ENCODE measurements around the gene LRRC8C. TPM values are rescaled to one million over a fixed set of nuclear protein-coding genes. Genes with fewer than 3 reads are reported as not detected.

LRRC8C gene
- total RNA-seq, 1 donor from 2014 or later: 5.5 TPM

- H3K4me3 ChIP-seq (ENCODE audit: low read depth, low read length): no peak overlapping the region
- no peak for FAIRE-seq
- TF ChIP-seq, protein P1, sequence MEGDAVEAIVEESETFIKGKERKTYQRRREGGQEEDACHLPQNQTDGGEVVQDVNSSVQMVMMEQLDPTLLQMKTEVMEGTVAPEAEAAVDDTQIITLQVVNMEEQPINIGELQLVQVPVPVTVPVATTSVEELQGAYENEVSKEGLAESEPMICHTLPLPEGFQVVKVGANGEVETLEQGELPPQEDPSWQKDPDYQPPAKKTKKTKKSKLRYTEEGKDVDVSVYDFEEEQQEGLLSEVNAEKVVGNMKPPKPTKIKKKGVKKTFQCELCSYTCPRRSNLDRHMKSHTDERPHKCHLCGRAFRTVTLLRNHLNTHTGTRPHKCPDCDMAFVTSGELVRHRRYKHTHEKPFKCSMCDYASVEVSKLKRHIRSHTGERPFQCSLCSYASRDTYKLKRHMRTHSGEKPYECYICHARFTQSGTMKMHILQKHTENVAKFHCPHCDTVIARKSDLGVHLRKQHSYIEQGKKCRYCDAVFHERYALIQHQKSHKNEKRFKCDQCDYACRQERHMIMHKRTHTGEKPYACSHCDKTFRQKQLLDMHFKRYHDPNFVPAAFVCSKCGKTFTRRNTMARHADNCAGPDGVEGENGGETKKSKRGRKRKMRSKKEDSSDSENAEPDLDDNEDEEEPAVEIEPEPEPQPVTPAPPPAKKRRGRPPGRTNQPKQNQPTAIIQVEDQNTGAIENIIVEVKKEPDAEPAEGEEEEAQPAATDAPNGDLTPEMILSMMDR (IDR thresholded peaks at IDR 0.05; ENCODE audit: insufficient read depth, low read length, severe bottlenecking): no peak
- no peaks in the 10 kb centered on the region for H3K36me3 ChIP-seq (ENCODE audit: control insufficient read depth, insufficient read depth, low read length)
- H3K27me3 ChIP-seq (ENCODE audit: control insufficient read depth, insufficient read depth, low read length): no peaks in the 10 kb centered on the region
- DNase-seq (ENCODE audit: low read depth): no peak
Measured at GRCh38 chr1:89739844-89740216, 106.9 kb downstream of the LRRC8C start.

DNA sequence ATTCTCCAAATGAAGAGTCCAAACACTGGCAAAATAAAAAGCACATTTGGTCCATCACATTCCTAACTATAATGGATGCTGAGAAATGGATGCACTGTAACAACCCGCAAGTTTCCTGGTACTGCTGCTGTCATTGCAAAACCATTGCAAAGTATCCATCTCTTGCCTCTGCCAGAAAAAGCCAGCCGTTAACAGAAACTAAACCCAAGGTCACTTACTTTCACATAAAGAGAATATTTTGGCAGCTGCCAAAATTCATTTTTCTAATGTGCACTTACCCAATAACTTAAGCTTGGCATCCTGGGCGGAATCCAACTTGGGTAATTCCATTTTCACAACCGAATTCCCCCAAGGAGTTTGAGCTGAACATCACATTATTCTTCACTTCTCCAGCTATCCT, 110.9 kb downstream of the LRRC8C start:
- Histone ChIP-seq H3K4me3 (ENCODE audit: low read depth, low read length) (no peak overlapping the region), H3K36me3 (ENCODE audit: control insufficient read depth, insufficient read depth, low read length) (no peaks in the 10 kb centered on the region), H3K27me3 (ENCODE audit: control insufficient read depth, insufficient read depth, low read length) (no peaks in the 10 kb centered on the region)
- DNase-seq (ENCODE audit: low read depth) (no peak), FAIRE-seq (no peak)
- TF ChIP-seq, protein P1 (IDR thresholded peaks at IDR 0.05; ENCODE audit: insufficient read depth, low read length, severe bottlenecking): no peak

DNA sequence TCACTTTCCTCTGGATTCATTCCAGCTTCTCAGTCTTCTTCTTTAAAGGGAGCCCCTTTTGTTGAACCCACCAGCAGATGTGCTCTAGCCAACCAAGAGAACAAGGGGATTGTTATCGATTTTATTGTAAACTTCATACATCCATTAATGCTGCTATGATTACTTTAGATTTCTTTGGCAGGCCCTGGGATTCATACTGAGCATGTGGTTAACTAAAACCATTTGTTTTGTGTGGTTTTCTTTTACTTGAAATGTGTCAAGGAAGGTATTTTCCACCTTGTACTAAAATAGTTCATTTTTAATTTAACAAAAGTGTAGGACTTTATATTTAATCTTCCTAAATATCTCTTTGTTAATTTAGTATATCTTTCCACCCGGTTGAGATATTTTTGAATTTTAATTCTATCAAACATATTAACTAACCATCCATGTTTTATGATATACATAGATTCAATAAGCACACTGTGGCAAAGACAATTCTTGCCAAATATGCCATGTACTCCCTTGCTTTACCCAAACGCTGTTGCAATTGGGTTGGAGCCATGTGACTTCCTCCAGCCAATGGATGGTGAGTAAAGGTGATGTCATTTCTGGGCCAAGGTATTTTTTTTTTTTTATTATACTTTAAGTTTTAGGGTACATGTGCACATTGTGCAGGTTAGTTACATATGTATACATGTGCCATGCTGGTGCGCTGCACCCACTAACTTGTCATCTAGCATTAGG, 113.7 kb downstream of the LRRC8C start:
- no peaks in the 10 kb centered on the region for H3K27me3 ChIP-seq (ENCODE audit: control insufficient read depth, insufficient read depth, low read length)
- TF ChIP-seq, protein P1 (IDR thresholded peaks at IDR 0.05; ENCODE audit: insufficient read depth, low read length, severe bottlenecking): no peak
- no peak overlapping the region for H3K4me3 ChIP-seq (ENCODE audit: low read depth, low read length)
- no peaks in the 10 kb centered on the region for H3K36me3 ChIP-seq (ENCODE audit: control insufficient read depth, insufficient read depth, low read length)
- FAIRE-seq (no peak), DNase-seq (ENCODE audit: low read depth) (no peak)

DNA sequence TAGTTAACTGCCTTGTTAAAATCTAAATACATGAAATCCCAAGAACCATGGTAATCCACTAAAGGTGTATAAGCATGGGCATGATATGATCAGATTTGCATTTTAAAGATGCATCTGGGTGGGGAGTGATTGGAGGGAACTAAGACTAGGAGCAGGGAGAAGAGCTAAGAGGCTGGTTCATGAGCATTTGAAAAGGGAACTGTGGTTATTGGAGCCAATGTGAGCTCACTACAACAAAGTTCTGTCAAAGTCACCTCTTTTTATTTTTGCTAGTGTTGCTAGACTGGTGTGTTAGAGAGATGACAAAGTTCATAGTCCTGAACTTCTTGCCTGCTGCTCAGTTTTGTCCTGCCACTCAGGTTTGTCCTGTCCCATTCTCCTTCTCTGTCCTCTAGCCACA, 120.8 kb downstream of the LRRC8C start:
- DNase-seq (ENCODE audit: low read depth): no peak
- no peaks in the 10 kb centered on the region for H3K27me3 ChIP-seq (ENCODE audit: control insufficient read depth, insufficient read depth, low read length)
- TF ChIP-seq, protein P1 (IDR thresholded peaks at IDR 0.05; ENCODE audit: insufficient read depth, low read length, severe bottlenecking): no peak
- no peak overlapping the region for H3K4me3 ChIP-seq (ENCODE audit: low read depth, low read length)
- FAIRE-seq: no peak
- H3K36me3 ChIP-seq (ENCODE audit: control insufficient read depth, insufficient read depth, low read length): no peaks in the 10 kb centered on the region

GRCh38 chr1:89754518-89754917, 121.6 kb downstream of the LRRC8C start:
- H3K36me3 ChIP-seq (ENCODE audit: control insufficient read depth, insufficient read depth, low read length): no peaks in the 10 kb centered on the region
- no peak overlapping the region for H3K4me3 ChIP-seq (ENCODE audit: low read depth, low read length)
- DNase-seq (ENCODE audit: low read depth): no peak
- H3K27me3 ChIP-seq (ENCODE audit: control insufficient read depth, insufficient read depth, low read length): no peaks in the 10 kb centered on the region
- TF ChIP-seq, protein P1 (IDR thresholded peaks at IDR 0.05; ENCODE audit: insufficient read depth, low read length, severe bottlenecking): no peak
- FAIRE-seq: no peak

GRCh38 chr1:89755591-89755990, 122.7 kb downstream of the LRRC8C start:
- H3K27me3 ChIP-seq (ENCODE audit: control insufficient read depth, insufficient read depth, low read length): no peaks in the 10 kb centered on the region
- no peak for FAIRE-seq
- no peak overlapping the region for H3K4me3 ChIP-seq (ENCODE audit: low read depth, low read length)

More at GRCh38 chr1:89755591-89755990, 122.7 kb downstream of the LRRC8C start:
- TF ChIP-seq, protein P1 (IDR thresholded peaks at IDR 0.05; ENCODE audit: insufficient read depth, low read length, severe bottlenecking): no peak
- no peaks in the 10 kb centered on the region for H3K36me3 ChIP-seq (ENCODE audit: control insufficient read depth, insufficient read depth, low read length)
- no peak for DNase-seq (ENCODE audit: low read depth)

Measured in bronchial epithelial cell (primary cell).